Measurements from ENCODE around the gene EHMT1.

The EHMT1 gene

DNA sequence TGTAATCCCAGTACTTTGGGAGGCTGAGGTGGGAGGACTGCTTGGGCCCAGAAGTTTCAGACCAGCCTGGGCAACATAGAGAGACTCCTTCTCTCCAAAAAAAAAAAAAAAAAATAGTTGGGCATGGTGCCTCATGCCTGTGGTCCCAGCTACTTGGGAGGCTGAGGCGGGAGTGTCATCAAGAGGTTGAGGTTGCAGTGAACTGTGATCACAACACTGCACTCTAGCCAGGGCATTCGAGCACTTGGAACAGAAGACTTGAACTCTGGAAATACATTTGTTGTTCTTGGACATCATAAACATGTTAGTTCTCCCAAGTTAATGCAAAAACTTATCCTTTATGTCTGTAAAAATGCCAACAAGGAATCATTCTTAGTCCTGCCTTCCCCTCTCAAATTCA, 29.6 kb downstream of the EHMT1 start:
- H3K27ac ChIP-seq = no peak overlapping the region
- TF ChIP-seq, protein P1, sequence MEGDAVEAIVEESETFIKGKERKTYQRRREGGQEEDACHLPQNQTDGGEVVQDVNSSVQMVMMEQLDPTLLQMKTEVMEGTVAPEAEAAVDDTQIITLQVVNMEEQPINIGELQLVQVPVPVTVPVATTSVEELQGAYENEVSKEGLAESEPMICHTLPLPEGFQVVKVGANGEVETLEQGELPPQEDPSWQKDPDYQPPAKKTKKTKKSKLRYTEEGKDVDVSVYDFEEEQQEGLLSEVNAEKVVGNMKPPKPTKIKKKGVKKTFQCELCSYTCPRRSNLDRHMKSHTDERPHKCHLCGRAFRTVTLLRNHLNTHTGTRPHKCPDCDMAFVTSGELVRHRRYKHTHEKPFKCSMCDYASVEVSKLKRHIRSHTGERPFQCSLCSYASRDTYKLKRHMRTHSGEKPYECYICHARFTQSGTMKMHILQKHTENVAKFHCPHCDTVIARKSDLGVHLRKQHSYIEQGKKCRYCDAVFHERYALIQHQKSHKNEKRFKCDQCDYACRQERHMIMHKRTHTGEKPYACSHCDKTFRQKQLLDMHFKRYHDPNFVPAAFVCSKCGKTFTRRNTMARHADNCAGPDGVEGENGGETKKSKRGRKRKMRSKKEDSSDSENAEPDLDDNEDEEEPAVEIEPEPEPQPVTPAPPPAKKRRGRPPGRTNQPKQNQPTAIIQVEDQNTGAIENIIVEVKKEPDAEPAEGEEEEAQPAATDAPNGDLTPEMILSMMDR (conservative IDR thresholded peaks at IDR 0.05) = no peak

DNA sequence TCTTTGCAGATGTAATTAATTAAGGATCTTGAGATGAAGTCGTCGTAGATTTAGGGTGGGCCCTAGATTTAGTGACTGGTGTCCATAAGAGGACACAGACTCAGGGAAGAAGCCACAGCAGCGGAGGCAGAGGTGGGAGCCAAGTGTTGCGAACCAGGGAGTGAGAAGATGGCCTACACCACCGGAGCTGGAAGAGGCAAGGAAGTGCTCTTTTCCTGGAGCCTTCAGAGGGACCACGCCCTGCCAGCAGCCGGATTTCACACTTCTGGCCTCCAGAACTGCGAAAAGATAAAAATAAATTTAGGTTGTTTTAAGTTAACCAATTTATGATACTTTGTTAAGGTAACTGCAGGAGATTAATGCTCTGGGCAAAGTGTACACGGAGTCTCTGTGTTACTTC, 30.7 kb downstream of the EHMT1 start:
- no peak overlapping the region for H3K27ac ChIP-seq
- TF ChIP-seq, protein P1 (conservative IDR thresholded peaks at IDR 0.05) = no peak

DNA sequence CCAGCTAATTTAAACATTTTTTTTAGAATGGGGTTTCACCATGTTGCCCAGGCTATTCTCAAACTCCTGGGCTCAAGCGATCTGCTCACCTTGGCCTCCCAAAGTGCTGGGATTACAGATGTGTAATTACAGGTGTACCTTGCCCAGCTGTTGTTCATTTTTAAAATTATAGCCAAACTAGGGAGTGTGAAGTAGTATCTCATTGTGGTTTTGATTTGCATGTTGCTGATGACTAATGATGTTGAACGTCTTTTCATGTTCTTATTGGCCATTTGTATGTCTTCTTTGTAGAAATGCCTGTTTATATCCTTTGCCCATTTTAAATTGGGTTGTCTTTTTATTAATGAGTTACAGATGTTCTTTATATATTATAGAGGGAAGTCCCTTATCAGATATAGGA, 31.5 kb downstream of the EHMT1 start:
- TF ChIP-seq, protein P1 (conservative IDR thresholded peaks at IDR 0.05) = no peak
- H3K27ac ChIP-seq = no peak overlapping the region

DNA sequence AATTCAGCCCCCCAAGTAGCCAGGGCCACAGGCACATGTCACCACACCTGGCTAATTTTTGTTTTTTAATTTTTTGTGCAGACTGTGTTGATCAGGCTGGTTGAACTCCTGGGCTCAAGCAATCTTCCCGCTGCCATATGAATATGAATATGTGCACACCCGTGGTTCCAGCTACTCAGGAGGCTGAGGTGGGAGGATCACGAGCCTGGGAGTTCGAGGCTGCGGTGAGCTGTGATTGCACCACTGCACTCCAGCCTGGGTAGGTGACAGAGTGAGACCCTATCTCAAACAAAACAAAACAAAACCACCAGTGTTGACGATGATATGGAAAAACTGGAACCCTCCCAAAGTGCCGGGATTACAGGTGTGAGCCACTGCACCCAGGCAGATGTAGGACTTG, 32.0 kb downstream of the EHMT1 start:
- H3K27ac ChIP-seq = no peak overlapping the region
- TF ChIP-seq, protein P1 (conservative IDR thresholded peaks at IDR 0.05) = no peak

DNA sequence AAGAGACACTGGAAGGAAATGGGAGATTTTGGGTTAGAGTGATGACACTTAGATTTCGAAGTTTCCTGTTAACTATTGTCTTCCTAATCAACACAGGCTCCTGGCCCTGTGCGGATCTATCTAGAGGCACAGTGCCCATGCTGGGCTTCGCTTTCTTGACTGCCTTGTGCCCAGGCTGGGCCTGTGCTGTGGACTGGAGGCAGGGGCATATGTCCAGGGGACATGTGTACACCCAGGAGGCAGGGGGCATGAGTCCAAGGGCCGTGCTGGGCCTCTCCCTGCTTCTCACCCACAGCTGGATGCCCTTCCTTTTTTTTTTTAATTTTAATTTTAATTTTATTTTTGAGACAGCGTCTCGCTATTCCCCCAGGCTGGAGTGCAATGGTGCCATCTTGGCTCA, 37.6 kb downstream of the EHMT1 start:
- H3K27ac ChIP-seq = no peak overlapping the region
- TF ChIP-seq, protein P1 (conservative IDR thresholded peaks at IDR 0.05) = no peak

DNA sequence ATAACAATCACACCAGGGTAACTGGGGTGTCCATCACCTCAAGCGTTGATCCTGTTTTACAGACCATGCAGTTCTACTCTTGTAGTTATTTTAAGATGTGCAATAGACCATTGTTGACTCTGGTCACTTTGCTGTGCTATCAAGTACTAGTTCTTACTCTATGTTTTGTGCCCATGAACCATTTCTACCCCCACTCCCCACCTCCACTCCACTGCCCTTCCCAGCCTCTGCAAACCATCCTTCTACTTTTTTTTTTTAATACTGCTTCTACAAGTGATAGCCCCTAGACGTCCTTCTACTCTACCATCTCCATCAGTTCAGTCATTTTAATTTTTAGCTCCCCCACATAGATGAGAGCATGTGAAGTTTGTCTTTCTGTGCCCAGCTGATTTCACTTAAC, 38.8 kb downstream of the EHMT1 start:
- TF ChIP-seq, protein P1 (conservative IDR thresholded peaks at IDR 0.05) = no peak
- H3K27ac ChIP-seq = no peak overlapping the region

DNA sequence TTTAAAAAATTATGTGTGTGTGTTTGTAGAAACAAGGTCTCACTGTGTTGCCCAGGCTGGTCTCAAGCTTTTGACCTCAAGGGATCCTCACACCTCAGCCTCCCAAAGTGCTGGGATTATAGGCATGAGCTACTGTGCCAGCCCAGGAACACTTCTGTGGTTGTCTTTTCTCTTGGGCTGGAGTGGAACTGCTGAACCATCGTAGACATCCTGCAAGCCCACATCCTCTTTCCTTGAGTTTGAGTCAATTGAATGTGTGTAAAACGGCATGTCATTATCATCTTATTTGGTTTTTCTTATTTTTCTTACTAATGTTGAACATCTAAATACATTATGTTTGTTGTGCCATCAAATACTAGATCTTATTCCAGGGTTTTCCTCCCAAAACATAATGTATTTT, 40.0 kb downstream of the EHMT1 start:
- TF ChIP-seq, protein P1 (conservative IDR thresholded peaks at IDR 0.05) = no peak
- H3K27ac ChIP-seq = no peak overlapping the region

DNA sequence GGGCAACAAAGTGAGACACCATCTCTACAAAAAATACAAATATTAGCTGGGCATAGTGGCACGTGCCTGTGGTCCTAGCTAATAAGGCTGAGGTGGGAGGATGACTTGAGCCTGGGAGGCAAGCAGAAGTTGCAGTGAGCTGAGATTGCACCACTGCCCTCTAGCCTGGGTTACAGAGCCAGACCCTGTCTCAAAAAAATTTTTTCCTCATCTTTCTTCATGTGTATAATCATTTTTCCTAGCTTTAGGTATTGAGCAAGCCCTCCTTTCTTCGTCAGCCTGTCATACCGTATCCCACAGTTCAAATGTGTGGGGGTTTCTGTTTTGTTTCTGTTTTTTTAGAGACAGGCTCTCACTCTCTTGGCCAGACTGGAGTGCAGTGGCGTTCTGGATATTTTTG, 41.3 kb downstream of the EHMT1 start:
- TF ChIP-seq, protein P1 (conservative IDR thresholded peaks at IDR 0.05) = no peak
- H3K27ac ChIP-seq = no peak overlapping the region
